HG03521 (cell line): ENCODE data around the gene TTLL12.

Source experiments
- ATAC-seq: cut with Tn5 transposase; IDR thresholded peaks from one replicate; pipeline ENCODE4 v1.9.1; 2021; ENCODE audit warnings: mild to moderate bottlenecking, moderate library complexity; ENCODE audit not compliant: unreplicated experiment

The TTLL12 gene

GRCh38 chr22:43174941-43175531 is 11.9 kb downstream of the TTLL12 start:
- no peak for ATAC-seq

GRCh38 chr22:43173976-43174720 is 12.8 kb downstream of the TTLL12 start:
- ATAC-seq: no peak

GRCh38 chr22:43173566-43173965 is 13.4 kb downstream of the TTLL12 start:
- no peak for ATAC-seq

GRCh38 chr22:43172191-43172590 is 14.7 kb downstream of the TTLL12 start:
- ATAC-seq: no peak

- ATAC-seq: no peak
These were observed 15.3 kb downstream of the TTLL12 start for GRCh38 chr22:43171607-43172006.

GRCh38 chr22:43171019-43171491 is 15.9 kb downstream of the TTLL12 start:
- no peak for ATAC-seq

GRCh38 chr22:43170131-43170480 is 16.8 kb downstream of the TTLL12 start:
- no peak for ATAC-seq

- no peak for ATAC-seq
These were observed 17.4 kb downstream of the TTLL12 start for GRCh38 chr22:43169310-43170130.

- ATAC-seq: no peak
These were observed 18.2 kb downstream of the TTLL12 start for GRCh38 chr22:43168471-43169309.

- ATAC-seq: no peak
These were observed 19.8 kb downstream of the TTLL12 start for GRCh38 chr22:43167001-43167589.

GRCh38 chr22:43166132-43166930 is 20.6 kb downstream of the TTLL12 start:
- ATAC-seq: no peak

- ATAC-seq: no peak
These were observed 22.3 kb downstream of the TTLL12 start for GRCh38 chr22:43164636-43165035.

- no peak for ATAC-seq
These were observed 23.6 kb downstream of the TTLL12 start for GRCh38 chr22:43163241-43163795.

- ATAC-seq: no peak
These were observed 24.4 kb downstream of the TTLL12 start for GRCh38 chr22:43162412-43163150.

GRCh38 chr22:43160497-43161126 is 26.3 kb downstream of the TTLL12 start:
- no peak for ATAC-seq

- no peak for ATAC-seq
These were observed 27.3 kb downstream of the TTLL12 start for GRCh38 chr22:43159484-43160178.

GRCh38 chr22:43158778-43159483 is 28.0 kb downstream of the TTLL12 start:
- ATAC-seq: no peak
